GM21576 (cell line): Measurements from ENCODE around the gene C3orf22.
"Not testable (repeated sequence)": the region's sequence is repeated elsewhere in the genome, so short reads cannot be mapped to it uniquely, and the experiment has no call there.

ENCODE experiments used
- ATAC-seq: cut with Tn5 transposase; IDR thresholded peaks from one replicate; pipeline ENCODE4 v1.9.1; 2021; ENCODE audit warnings: mild to moderate bottlenecking, moderate library complexity; ENCODE audit not compliant: unreplicated experiment

C3orf22 gene

GRCh38 chr3:126544596-126545281, 14.0 kb downstream of the C3orf22 start:
- ATAC-seq = no peak

DNA sequence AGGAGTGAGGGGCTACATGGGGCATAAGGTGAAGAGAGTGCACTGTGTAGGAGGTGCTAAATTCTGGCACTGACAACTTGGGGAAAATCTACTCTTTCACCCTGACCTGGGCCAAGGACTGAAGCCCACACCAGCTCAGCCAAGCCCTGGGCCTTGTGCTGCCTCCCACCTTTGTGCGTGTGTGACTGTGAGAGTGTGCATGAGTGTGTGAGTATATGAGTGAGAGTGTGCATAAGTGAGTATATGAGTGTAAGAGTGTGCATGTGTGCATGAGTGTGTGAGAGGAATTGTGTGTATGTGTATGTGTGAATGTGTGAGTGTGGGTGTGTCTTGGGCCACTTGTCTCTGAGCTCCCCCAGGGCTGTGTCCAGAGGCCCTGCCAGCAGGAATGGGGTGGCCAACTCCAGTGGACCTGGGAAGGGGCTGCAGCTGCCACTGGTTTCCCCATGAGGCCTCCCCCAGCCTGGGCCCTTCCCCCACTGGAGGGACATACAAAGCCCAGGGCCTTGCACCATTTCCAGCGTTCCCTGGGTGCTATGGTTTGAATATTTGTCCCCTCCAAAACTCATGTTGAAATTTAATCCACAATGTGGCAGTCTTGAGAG, 15.2 kb downstream of the C3orf22 start:
- no peak for ATAC-seq

DNA sequence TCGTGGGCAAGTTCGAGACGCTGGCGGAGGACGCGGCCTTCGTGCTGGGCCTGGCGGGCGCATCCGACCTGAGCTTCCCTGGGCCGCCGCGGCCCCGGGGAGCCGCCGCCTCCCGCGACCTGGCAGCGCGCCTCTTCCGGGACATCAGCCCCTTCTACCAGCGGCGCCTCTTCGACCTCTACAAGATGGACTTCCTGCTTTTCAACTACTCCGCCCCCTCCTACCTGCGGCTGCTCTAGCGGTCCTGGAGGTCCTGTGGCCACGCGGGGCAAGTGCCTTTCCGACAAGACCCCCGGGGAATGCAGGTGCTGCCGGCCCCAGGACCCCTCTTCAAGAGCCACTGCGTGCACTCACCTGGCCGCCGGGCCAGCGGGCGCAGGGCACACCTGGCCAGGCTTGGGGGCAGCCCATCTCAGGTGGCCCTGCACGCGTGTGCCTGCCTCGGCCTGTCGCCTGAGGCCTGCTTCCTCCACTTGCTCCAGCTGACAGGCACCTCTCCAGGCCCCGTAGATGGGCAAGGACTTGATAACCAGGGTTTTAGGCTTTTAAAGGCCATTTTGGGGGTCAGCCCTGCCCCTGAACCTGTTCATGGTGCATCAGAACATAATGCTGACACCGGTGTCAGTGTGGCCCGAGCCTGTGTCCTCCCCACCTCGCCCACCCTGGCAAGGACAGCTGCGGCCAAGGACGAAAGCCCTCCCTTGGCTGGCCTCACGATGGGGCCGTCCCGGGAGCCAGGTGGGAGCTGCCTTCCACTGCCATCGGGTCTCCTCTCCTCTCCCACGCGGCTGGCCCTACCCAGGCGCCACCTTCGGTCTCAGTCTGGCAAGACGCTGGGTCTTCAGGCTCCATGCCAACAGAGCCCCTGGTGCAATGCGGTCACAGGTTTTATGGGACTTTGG, 16.1 kb downstream of the C3orf22 start:
- ATAC-seq = no peak

GRCh38 chr3:126541628-126542339, 16.9 kb downstream of the C3orf22 start:
- no peak for ATAC-seq

DNA sequence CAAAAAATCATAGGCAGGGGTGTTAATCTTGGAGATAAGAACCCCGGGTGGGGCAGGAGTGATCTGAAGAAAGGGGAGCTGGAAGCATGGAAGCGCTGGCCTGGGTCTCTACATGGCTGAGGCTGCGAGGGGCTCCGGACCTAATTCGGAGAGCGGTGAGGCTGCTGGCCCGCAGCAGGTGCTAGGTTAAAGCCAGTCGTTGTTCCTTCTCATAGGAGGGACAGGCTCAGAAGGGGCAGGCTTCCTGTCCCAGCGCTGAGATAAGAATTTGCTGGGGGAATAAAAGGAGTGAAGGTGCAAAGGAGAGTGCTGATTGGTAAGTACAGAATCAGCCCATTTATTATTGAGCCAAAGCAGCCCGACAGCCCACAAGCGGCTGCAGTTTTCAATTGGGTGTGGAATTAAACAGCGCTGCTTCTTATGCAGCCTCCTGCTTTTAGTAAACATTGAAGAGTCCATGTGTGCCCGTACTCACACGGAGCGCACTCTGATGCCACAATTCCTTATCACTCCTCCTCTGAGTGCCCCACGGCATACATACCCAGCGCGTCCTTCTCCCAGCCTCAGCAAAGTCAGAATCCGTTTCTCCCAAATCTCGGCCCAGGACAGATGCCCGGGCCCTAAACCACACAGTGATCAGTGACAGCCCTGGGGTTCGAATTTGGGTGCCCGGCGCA, 17.6 kb downstream of the C3orf22 start:
- no peak for ATAC-seq

GRCh38 chr3:126540342-126540849, 18.3 kb downstream of the C3orf22 start:
- ATAC-seq = no peak

GRCh38 chr3:126539558-126540250, 19.0 kb downstream of the C3orf22 start:
- no peak for ATAC-seq

DNA sequence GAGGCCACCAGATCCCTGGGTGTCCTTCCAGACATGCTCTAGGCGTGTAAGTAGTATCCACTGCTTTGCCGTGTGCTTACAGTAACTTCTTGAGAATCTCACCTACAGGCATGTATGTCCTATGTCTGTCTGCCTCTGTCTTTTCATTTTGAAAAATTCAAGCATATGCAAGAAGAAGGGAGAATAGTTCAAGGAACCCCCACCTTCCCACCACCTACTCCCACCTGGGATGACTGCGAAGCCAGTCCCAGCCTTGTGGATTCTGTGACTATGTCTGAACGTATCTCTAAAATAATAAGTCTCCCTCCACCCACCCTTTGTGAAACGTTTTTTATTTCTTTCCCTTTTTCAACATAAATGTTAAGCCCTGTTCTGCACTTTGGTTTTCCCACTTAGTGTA, 19.8 kb downstream of the C3orf22 start:
- no peak for ATAC-seq

DNA sequence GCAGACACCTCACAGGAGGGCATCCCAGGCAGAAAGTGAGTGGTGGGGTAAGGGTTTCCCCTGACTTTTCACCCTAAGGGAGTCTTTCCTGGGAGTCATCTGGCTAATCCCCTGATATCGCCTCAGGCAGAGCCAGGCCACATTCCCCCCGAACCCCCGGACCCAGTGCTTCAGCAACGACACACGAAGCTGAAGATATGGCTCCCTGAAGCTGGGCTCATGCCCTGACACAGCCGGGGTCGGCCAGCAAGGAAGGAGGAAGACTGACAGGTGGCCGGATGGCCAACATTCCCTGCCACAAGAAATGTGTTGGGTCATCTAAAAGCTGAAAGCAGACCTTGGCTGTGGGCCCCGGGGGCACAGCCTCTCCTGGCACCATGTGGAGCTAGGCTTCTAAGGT, 20.4 kb downstream of the C3orf22 start:
- ATAC-seq = no peak

DNA sequence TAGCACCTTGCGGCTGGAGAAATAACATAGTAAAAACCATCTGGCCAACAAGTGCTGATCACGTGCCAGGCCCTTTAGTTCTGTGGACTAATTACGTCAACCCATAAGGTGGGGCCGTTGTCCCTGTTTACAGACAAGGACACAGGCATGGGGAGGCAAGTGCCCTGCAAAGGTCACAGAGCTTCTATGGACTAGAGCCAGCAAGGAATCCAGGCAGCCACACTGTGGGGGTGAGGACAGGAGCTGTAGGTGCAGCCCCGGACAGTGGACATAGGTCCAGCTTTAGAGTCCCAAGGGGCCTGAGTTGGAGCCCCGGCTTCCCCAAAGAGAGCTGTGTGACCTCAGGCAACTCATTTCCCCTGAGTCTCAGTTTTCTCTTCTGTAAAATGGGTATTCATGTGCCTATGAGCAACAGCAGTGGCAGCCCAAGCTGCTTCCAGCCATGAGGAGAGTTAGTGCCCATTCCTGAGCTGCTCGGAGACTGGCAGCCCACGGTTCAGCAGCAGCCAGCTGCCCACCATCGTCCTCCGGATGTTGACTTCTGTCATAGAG, 20.9 kb downstream of the C3orf22 start:
- ATAC-seq = no peak

DNA sequence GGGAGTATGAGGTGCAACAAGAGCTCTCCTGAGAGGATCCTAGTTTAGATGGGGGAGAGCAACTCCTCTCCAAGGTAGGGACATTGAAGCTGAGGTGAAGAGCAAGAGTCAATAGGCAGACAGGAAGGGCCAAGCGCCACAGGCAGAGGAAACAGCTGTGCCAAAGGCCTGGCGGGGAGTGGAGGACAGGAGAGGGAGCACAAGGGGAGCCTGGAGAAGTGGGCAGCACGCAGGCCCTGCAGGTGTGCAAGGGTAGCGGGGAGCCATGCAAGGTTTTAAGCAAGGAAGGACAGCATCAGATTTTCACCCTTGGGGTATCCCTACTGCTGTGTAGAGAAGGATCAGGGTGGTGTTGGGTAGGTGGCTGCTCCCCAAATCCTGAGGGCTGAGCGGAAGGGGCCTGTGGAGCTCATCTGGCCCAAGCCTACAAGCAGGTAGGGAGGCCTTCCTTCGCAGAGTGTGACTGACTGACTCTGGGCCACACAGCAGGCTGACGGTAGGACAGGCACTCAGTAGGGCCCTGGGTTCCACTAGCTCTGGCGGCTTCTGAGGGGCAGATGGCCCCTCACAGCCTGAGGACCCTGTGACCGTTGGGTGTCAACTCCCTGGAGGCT, 21.5 kb downstream of the C3orf22 start:
- no peak for ATAC-seq

DNA sequence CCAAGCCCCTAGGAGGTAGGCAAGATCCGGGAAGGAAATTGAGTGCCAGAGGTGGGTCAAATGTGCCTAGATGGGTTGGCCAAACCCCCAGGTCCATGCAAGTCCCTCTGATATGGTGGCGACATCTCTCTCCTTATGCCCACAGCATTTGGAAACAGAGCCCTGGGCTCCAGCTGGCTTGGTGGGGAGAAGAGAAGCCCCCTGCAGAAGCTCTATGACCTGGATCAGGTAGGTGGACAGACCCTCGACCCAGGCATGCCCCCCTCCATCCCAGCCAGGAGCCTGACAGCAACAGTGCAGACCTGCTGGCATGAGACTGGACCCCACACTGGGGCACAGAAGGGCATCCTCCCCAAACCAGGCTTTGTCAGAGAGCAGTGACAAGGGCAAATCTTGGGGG, 22.6 kb downstream of the C3orf22 start:
- ATAC-seq = no peak

- no peak for ATAC-seq
Measured at GRCh38 chr3:126535636-126536035, 23.1 kb downstream of the C3orf22 start.

DNA sequence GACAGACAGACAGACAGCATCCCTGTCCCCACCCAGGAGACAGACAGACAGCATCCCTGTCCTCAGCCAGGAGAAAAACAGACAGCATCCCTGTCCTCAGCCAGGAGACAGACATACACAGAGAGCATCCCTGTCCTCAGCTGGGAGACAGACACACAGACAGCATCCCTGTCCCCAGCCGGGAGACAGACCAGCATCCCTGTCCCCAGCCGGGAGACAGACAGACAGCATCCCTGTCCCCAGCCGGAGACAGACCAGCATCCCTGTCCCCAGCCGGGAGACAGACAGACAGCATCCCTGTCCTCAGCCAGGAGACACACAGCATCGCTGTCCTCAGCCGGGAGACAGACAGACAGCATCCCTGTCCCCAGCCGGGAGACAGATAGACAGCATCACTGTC, 24.0 kb downstream of the C3orf22 start:
- ATAC-seq = not testable (repeated sequence)

DNA sequence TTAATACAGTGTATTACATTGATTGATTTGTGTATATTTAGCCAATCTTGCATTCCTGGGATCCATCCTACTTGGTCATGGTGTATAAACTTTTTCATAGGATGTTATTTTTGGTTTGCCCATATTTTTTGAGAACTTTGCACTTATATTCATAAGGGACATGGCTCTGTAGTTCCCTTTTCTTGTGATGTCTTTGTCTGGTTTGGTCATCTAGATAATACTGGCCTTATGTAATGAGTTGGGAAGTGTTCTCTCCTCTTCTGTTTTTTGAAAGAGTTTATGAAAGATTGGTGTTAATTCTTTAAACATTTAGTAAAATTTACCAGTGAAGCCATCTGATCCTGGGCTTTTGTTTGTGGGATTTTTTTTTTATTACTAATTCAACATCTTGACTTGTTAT, 25.2 kb downstream of the C3orf22 start:
- ATAC-seq = no peak

DNA sequence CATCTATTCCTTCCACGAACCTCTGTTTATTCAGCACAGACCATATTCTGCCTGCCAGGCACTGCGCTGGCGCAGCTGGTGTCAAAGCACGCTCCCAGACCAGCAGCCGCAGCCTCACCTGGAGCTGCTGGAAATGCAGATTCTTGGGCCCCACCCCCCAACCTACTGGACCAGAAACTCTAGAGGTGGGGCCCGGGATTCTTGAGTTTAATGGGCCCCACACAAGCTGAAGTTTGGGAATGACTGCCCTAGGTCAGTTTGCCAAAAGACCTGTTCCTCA, 27.7 kb downstream of the C3orf22 start:
- no peak for ATAC-seq

- no peak for ATAC-seq
Measured at GRCh38 chr3:126530171-126531050, 28.3 kb downstream of the C3orf22 start.

- no peak for ATAC-seq
Measured at GRCh38 chr3:126529585-126530170, 29.1 kb downstream of the C3orf22 start.
